A549 (cell line): ENCODE results near the gene MED27. TPM values are rescaled to one million over a fixed set of nuclear protein-coding genes. Genes with fewer than 3 reads are reported as not detected.

ENCODE experiments used
- ATAC-seq, 2 experiments: fragments of 200-7000 bp in 1 of 2; fragments of >200 bp in 1 of 2; cut with Nextera tagmentation in 1 of 2; cut with Tn5 transposase in 1 of 2; 3 replicates each; pipeline versions ENCODE4 v1.8.0 to v1.9.1; 2018 to 2020; ENCODE audit warnings: mild to moderate bottlenecking in 1 of 2, moderate library complexity in 1 of 2
- CTCF ChIA-PET: fragments of 300-600 bp; sonication (Branson Sonifier 250); formaldehyde crosslinking; extraction: SDS; loops from one replicate; lab custom pipeline; 2021; ENCODE audit warnings: antibody characterized with exemption, inconsistent platforms; lab: Yijun Ruan, JAX
- POLR2A ChIA-PET: fragments of 350-600 bp; formaldehyde crosslinking; extraction: SDS; loops from one replicate; lab custom pipeline; 2021; ENCODE audit warnings: antibody characterized with exemption, inconsistent platforms; lab: Yijun Ruan, JAX
- DNase-seq, 2 experiments: peaks; one replicate each; pipeline versions ENCODE4 v3.0.0 to v3.0.0-alpha.2; 2011 to 2016; ENCODE audit warnings: low read depth in 1 of 2, low spot score in 1 of 2
- FAIRE-seq: peaks from 2 replicates; lab custom pipeline; 2011; peaks lifted over from hg19 to GRCh38; lab: Jason Lieb, UNC
- H3K27ac ChIP-seq, 2 experiments: fragments of >200 bp; sonication (Bioruptor Twin); formaldehyde crosslinking; 3 replicates each; pipeline ENCODE4 v1.5.1; 2016 to 2017
- H3K4me1 ChIP-seq: fragments of >200 bp; sonication (Bioruptor Twin); formaldehyde crosslinking; 3 replicates; pipeline ENCODE4 v1.6.1; 2016
- H3K4me2 ChIP-seq: fragments of >200 bp; sonication (Bioruptor Twin); formaldehyde crosslinking; 3 replicates; pipeline ENCODE4 v1.6.1; 2016
- H3K4me3 ChIP-seq: fragments of >200 bp; sonication (Bioruptor Twin); formaldehyde crosslinking; 3 replicates; pipeline ENCODE4 v1.5.1; 2016
- H3K9me3 ChIP-seq: fragments of >200 bp; sonication (Bioruptor Twin); formaldehyde crosslinking; 3 replicates; pipeline ENCODE4 v1.6.1; 2016
- BCL3 ChIP-seq: fragments of >200 bp; sonication (Bioruptor Twin); formaldehyde crosslinking; IDR thresholded peaks from 3 replicates; pipeline ENCODE4 v1.6.1; 2016
- BHLHE40 ChIP-seq: IDR thresholded peaks from 2 replicates; pipeline ENCODE4 v1.6.1; 2012; ENCODE audit warnings: low read depth, low read length, inconsistent platforms
- CHD4 ChIP-seq: fragments of 200-600 bp; sonication (generic); IDR thresholded peaks from 2 replicates; pipeline ENCODE4 v1.6.1; 2016; ENCODE audit warnings: antibody characterized with exemption, mild to moderate bottlenecking, borderline replicate concordance
- E2F6 ChIP-seq: IDR thresholded peaks from 2 replicates; pipeline ENCODE4 v1.6.1; 2012; ENCODE audit warnings: low read depth, borderline replicate concordance
- ELK1 ChIP-seq: fragments of 150-350 bp; IDR thresholded peaks from 2 replicates; pipeline ENCODE4 v1.6.1; 2014; ENCODE audit warnings: low read depth, mild to moderate bottlenecking, low read length
- ESRRA ChIP-seq: fragments of 150-350 bp; IDR thresholded peaks from 2 replicates; pipeline ENCODE4 v1.6.1; 2014; ENCODE audit warnings: mild to moderate bottlenecking, low read length, borderline replicate concordance
- FOSL2 ChIP-seq, 2 experiments: fragments of 450-650 bp in 1 of 2; fragments of >200 bp in 1 of 2; sonication (Bioruptor Twin) in 1 of 2; formaldehyde crosslinking; IDR thresholded peaks; 2 replicates each; pipeline versions ENCODE4 v1.5.0 to v1.6.1; 2016 to 2020; ENCODE audit warnings: mild to moderate bottlenecking in 1 of 2, moderate library complexity in 1 of 2
- FOXS1 ChIP-seq: fragments of 250-450 bp; sonication (Bioruptor Pico); IDR thresholded peaks from 2 replicates; pipeline ENCODE4 v1.5.0; 2020; ENCODE audit warnings: mild to moderate bottlenecking, moderate library complexity
- GATA3 ChIP-seq: IDR thresholded peaks from 2 replicates; pipeline ENCODE4 v1.6.1; 2012; ENCODE audit warnings: borderline replicate concordance
- HDAC2 ChIP-seq: fragments of 200-600 bp; sonication (generic); IDR thresholded peaks from 2 replicates; pipeline ENCODE4 v1.6.1; 2016
- HMGXB4 ChIP-seq: fragments of 250-450 bp; sonication (Bioruptor Pico); IDR thresholded peaks from 2 replicates; pipeline ENCODE4 v1.5.0; 2021; ENCODE audit warnings: mild to moderate bottlenecking, moderate library complexity, borderline replicate concordance
- KDM1A ChIP-seq: fragments of 200-600 bp; sonication (generic); IDR thresholded peaks from 2 replicates; pipeline ENCODE4 v1.6.1; 2016; ENCODE audit warnings: low read depth, mild to moderate bottlenecking
- KDM5A ChIP-seq: fragments of 200-600 bp; sonication (generic); IDR thresholded peaks from 2 replicates; pipeline ENCODE4 v1.6.1; 2016; ENCODE audit warnings: antibody characterized with exemption, mild to moderate bottlenecking
- MAX ChIP-seq: IDR thresholded peaks from 2 replicates; pipeline ENCODE4 v1.6.1; 2012
- NFE2L2 ChIP-seq: fragments of 150-350 bp; conservative IDR thresholded peaks from 2 replicates; pipeline ENCODE4 v1.6.1; 2014; ENCODE audit warnings: low read length
- NPAS2 ChIP-seq: fragments of 250-450 bp; sonication (Bioruptor Pico); IDR thresholded peaks from 2 replicates; pipeline ENCODE4 v1.8.0; 2022; ENCODE audit warnings: mild to moderate bottlenecking, moderate library complexity, borderline replicate concordance
- NR3C1 ChIP-seq: fragments of >200 bp; sonication (Bioruptor Twin); formaldehyde crosslinking; IDR thresholded peaks from 3 replicates; pipeline ENCODE4 v1.6.1; 2017
- POLR2A ChIP-seq: IDR thresholded peaks from 2 replicates; pipeline ENCODE4 v1.6.1; 2012; ENCODE audit warnings: mild to moderate bottlenecking, low read length
- RAD21 ChIP-seq, 2 experiments: fragments of >200 bp in 1 of 2; sonication (Bioruptor Twin) in 1 of 2; formaldehyde crosslinking in 1 of 2; IDR thresholded peaks in 1 of 2; conservative IDR thresholded peaks in 1 of 2; 2 replicates in 1 of 2; 3 replicates in 1 of 2; pipeline ENCODE4 v1.6.1; 2012 to 2018; ENCODE audit warnings: inconsistent platforms in 1 of 2
- REST ChIP-seq: fragments of 200-600 bp; sonication (generic); IDR thresholded peaks from 2 replicates; pipeline ENCODE4 v1.6.1; 2016; ENCODE audit warnings: antibody characterized with exemption, mild to moderate bottlenecking, moderate library complexity
- SMC3 ChIP-seq: fragments of >200 bp; sonication (Bioruptor Twin); formaldehyde crosslinking; IDR thresholded peaks from 3 replicates; pipeline ENCODE4 v1.6.1; 2018; ENCODE audit warnings: inconsistent platforms
- ZC3H11A ChIP-seq: fragments of 450-650 bp; IDR thresholded peaks from 2 replicates; pipeline ENCODE4 v1.6.1; 2014; ENCODE audit warnings: antibody characterized with exemption, mild to moderate bottlenecking
- ZFP36 ChIP-seq: fragments of 450-650 bp; IDR thresholded peaks from 2 replicates; pipeline ENCODE4 v1.6.1; 2014; ENCODE audit warnings: borderline replicate concordance; ENCODE audit not compliant: partially characterized antibody
- ZNF302 ChIP-seq: fragments of 250-450 bp; sonication (Bioruptor Pico); IDR thresholded peaks from 2 replicates; pipeline ENCODE4 v1.9.0; 2021; ENCODE audit warnings: inconsistent platforms, mild to moderate bottlenecking, moderate library complexity
- ZSCAN20 ChIP-seq: fragments of 250-450 bp; sonication (Bioruptor Pico); IDR thresholded peaks from 2 replicates; pipeline ENCODE4 v1.8.0; 2022; ENCODE audit warnings: mild to moderate bottlenecking, moderate library complexity
- WGBS: methylation state at CpG from one replicate; pipeline ENCODE4 v1.1.6; 2017; ENCODE audit errors: missing lambda C conversion rate; 5-methylcytosine and 5-hydroxymethylcytosine counted together
- polyA plus RNA-seq, 4 experiments: library from polyadenylated mRNA; depleted of rRNA in 3 of 4; stranded (reverse); fragments of >200 nt; fragmentation: RNase III in 1 of 4; extraction: RNeasy Plus Mini Kit Qiagen cat#74134 plus additional on column Dnase treatment in 1 of 4; gene quantifications; 2 replicates in 3 of 4; 3 replicates in 1 of 4; pipeline ENCODE4 v1.2.3, GENCODE V29; 2011 to 2017

Gene MED27
- polyA plus RNA-seq, 2 of the 4 experiments (the other 2 are of a cell fraction) = 24.2 to 37.8 TPM

GRCh38 chr9:132003319-132003704 is 76.4 kb downstream of the MED27 start (continued):
- TF ChIP-seq HMGXB4 (CRISPR knock-in tag) (no peak), BHLHE40 (no peak), ESRRA (no peak), NPAS2 (CRISPR knock-in tag) (no peak), FOXS1 (CRISPR knock-in tag) (no peak), HDAC2 (no peak), MAX (no peak)

GRCh38 chr9:132002643-132003318 is 76.9 kb downstream of the MED27 start:
- peaks cover 37% of the 10 kb centered on the region for H3K4me1 ChIP-seq
- 0 out of 6 replicates have a peak overlapping the region, but pooled peaks of 1 of the 2 experiments have one; percentile 6 for H3K27ac ChIP-seq
- H3K4me2 ChIP-seq = no peak overlapping the region
- FAIRE-seq (no peak), ATAC-seq (no peak), DNase-seq (no peak)
- no peaks in the 10 kb centered on the region for H3K9me3 ChIP-seq
- no peak overlapping the region for H3K4me3 ChIP-seq
- ChIA-PET POLR2A (interaction anchor here (0.7 kb wide), 1 partner anchor 445 kb away, joined by 4 read pairs; no protein-coding TSS in a partner anchor), CTCF (interaction anchor here (1.1 to 2.0 kb wide), 3 partner anchors 9 to 167 kb away, joined by 3 to 6 read pairs (median 5); no protein-coding TSS in a partner anchor)
- TF ChIP-seq NR3C1 (no peak), E2F6 (no peak), CHD4 (no peak)
- WGBS = 82% methylated on average over 7 of the region's 7 CpGs

GRCh38 chr9:132001567-132001966 is 78.1 kb downstream of the MED27 start:
- peaks cover 25% of the 10 kb centered on the region for H3K4me1 ChIP-seq
- ChIA-PET CTCF (interaction anchor here (1.1 to 2.0 kb wide), 4 partner anchors 10 to 168 kb away, joined by 3 to 6 read pairs (median 4); no protein-coding TSS in a partner anchor), POLR2A (no interaction called here)
- 86% methylated on average over 4 of the region's 4 CpGs for WGBS
- no peak for DNase-seq
- H3K4me2 ChIP-seq = no peak overlapping the region
- no peak for FAIRE-seq
- H3K4me3 ChIP-seq = no peak overlapping the region
- TF ChIP-seq GATA3 = no peak
- TF ChIP-seq BCL3 = no peak
- TF ChIP-seq RAD21 (conservative IDR thresholded peaks at IDR 0.05 in 1 of 2, IDR thresholded peaks at IDR 0.05 in 1 of 2) = no peak
- TF ChIP-seq REST = no peak
- TF ChIP-seq ZSCAN20 (CRISPR knock-in tag) = no peak
- no peak for TF ChIP-seq MAX
- TF ChIP-seq ZFP36 = no peak
- TF ChIP-seq FOSL2 (IDR thresholded peaks at IDR 0.05) = no peak
- no peak for TF ChIP-seq FOSL2 (CRISPR knock-in tag; IDR thresholded peaks at IDR 0.05)
- TF ChIP-seq KDM1A = no peak
- TF ChIP-seq NFE2L2 = no peak
- no peak for TF ChIP-seq SMC3
- TF ChIP-seq ZC3H11A = no peak
- TF ChIP-seq ELK1 = no peak
- TF ChIP-seq CHD4 = no peak
- TF ChIP-seq KDM5A = no peak
- TF ChIP-seq ZNF302 (CRISPR knock-in tag) = no peak
- TF ChIP-seq POLR2A = no peak
- ATAC-seq = no peak; a peak in 1 of 6 replicates
- H3K9me3 ChIP-seq = no peaks in the 10 kb centered on the region
- peak overlapping the region in 1 of 2 experiments; percentile 2; a peak in 1 of 6 replicates for H3K27ac ChIP-seq
